Endothelial cell of umbilical vein (primary cell): ENCODE results near the gene SELENOM. TPM values are rescaled to one million over a fixed set of nuclear protein-coding genes. Genes with fewer than 3 reads are reported as not detected.
"Not testable (repeated sequence)": the region's sequence is repeated elsewhere in the genome, so short reads cannot be mapped to it uniquely, and the experiment has no call there.

ENCODE experiments used
- BruUV-seq: library from RNA; stranded (reverse); fragments of 400-500 nt; replicated peaks from 2 replicates; lab custom pipeline; 2021; lab: Mats Ljungman, UMichigan
- CTCF ChIA-PET: fragments of 300-600, 350-600 bp; sonication (Branson Sonifier 250); formaldehyde crosslinking; loops from one replicate; lab custom pipeline; 2021; ENCODE audit warnings: antibody characterized with exemption, inconsistent platforms; lab: Charles Lee
- POLR2A ChIA-PET: fragments of 300-600, 350-600 bp; sonication (Branson Sonifier 250); formaldehyde crosslinking; loops from one replicate; lab custom pipeline; 2021; ENCODE audit warnings: antibody characterized with exemption, inconsistent platforms; lab: Charles Lee
- DNase-seq: peaks from one replicate; pipeline ENCODE4 v3.0.0-alpha.2; 2011; ENCODE audit warnings: low read depth, low spot score
- FAIRE-seq: peaks from 2 replicates; lab custom pipeline; 2011; peaks lifted over from hg19 to GRCh38; lab: Jason Lieb, UNC
- H2AFZ ChIP-seq: 2 replicates; pipeline ENCODE4 v1.6.0; 2012; ENCODE audit warnings: low read depth, low read length, control low read depth, inconsistent platforms
- H3K27ac ChIP-seq: 2 replicates; pipeline ENCODE4 v1.5.1; 2011; ENCODE audit warnings: low read depth, mild to moderate bottlenecking, control low read depth, low read length, moderate library complexity; ENCODE audit not compliant: insufficient read depth
- H3K27me3 ChIP-seq, 2 experiments: 2 replicates each; pipeline versions ENCODE4 v1.6.0 to v1.6.1; 2011; ENCODE audit warnings: low read length in 2 of 2, mixed read lengths in 1 of 2; ENCODE audit not compliant: control insufficient read depth in 2 of 2, insufficient read depth in 2 of 2
- H3K36me3 ChIP-seq, 2 experiments: 2 replicates in 1 of 2; 3 replicates in 1 of 2; pipeline ENCODE4 v1.5.1; 2011; ENCODE audit warnings: low read length in 2 of 2, mild to moderate bottlenecking in 1 of 2, moderate library complexity in 1 of 2; ENCODE audit not compliant: control insufficient read depth in 2 of 2, insufficient read depth in 2 of 2; ENCODE audit errors: extremely low read depth in 1 of 2
- H3K4me1 ChIP-seq: 3 replicates; pipeline ENCODE4 v1.5.1; 2011; ENCODE audit warnings: mild to moderate bottlenecking, low read length; ENCODE audit not compliant: control insufficient read depth, insufficient read depth; ENCODE audit errors: extremely low read depth
- H3K4me2 ChIP-seq: 2 replicates; pipeline ENCODE4 v1.6.1; 2011; ENCODE audit warnings: low read length, control low read depth, mixed read lengths; ENCODE audit not compliant: insufficient read depth
- H3K4me3 ChIP-seq, 3 experiments: fragments of 200-600 bp in 1 of 3; sonication (generic), shearing (Covaris generic) in 1 of 3; replicated peaks in 1 of 3; 2 replicates each; pipeline ENCODE4 v1.5.1; 2011 to 2016; ENCODE audit warnings: control low read depth in 3 of 3, low read length in 3 of 3, mild to moderate bottlenecking in 2 of 3, inconsistent platforms in 1 of 3, low read depth in 1 of 3, moderate library complexity in 1 of 3; ENCODE audit not compliant: insufficient read depth in 1 of 3
- H3K79me2 ChIP-seq: 2 replicates; pipeline ENCODE4 v1.6.0; 2012; ENCODE audit warnings: low read length, inconsistent platforms; ENCODE audit not compliant: control insufficient read depth, insufficient read depth
- H3K9ac ChIP-seq: replicated peaks from 2 replicates; pipeline ENCODE3; 2011; ENCODE audit warnings: low read length, control low read depth; ENCODE audit not compliant: insufficient read depth; ENCODE audit errors: extremely low read depth
- H3K9me1 ChIP-seq: replicated peaks from 3 replicates; pipeline ENCODE4 v1.6.0; 2011; ENCODE audit warnings: mild to moderate bottlenecking, low read length; ENCODE audit not compliant: control insufficient read depth, insufficient read depth; ENCODE audit errors: extremely low read depth
- H3K9me3 ChIP-seq: replicated peaks from 2 replicates; pipeline ENCODE4 v1.5.1; 2012; ENCODE audit warnings: low read length, inconsistent platforms; ENCODE audit not compliant: control insufficient read depth, insufficient read depth
- H4K20me1 ChIP-seq: replicated peaks from 2 replicates; pipeline ENCODE3; 2011; ENCODE audit warnings: mild to moderate bottlenecking, low read length; ENCODE audit not compliant: control insufficient read depth, insufficient read depth; ENCODE audit errors: extremely low read depth
- MAX ChIP-seq: IDR thresholded peaks from 2 replicates; pipeline ENCODE4 v1.6.1; 2011; ENCODE audit not compliant: insufficient read depth, insufficient read length
- dilution Hi-C: fragments of 300-500 bp; cut with MboI; formaldehyde crosslinking; loops from one replicate; pipeline ENCODE4 v1.15.0; 2019; ENCODE audit warnings: low sequenced_read_pairs; ENCODE audit not compliant: extremely low pct_ligation_motif_present
- intact Hi-C: fragments of 100-400 bp; cut with micrococcal nuclease; formaldehyde crosslinking; loops from one replicate; pipeline ENCODE4 v1.10.0; 2022
- polyA plus RNA-seq, 4 experiments: library from polyadenylated mRNA; depleted of rRNA in 3 of 4; stranded (reverse) in 3 of 4; unstranded in 1 of 4; fragments of >200 nt; gene quantifications; 2 replicates each; pipeline versions ENCODE4 v1.2.1 to v1.2.3, GENCODE V29; 2011 to 2012; ENCODE audit warnings: missing spikeins in 1 of 4
- total RNA-seq: library from RNA; stranded (reverse); gene quantifications from 2 replicates; pipeline ENCODE4 v1.2.3, GENCODE V29; 2021

SELENOM gene
- total and polyA plus RNA-seq, 2 donors (not counting 3 experiments of a cell fraction or from before 2014, with no cell fraction given) = 29.6 to 87.1 TPM

DNA sequence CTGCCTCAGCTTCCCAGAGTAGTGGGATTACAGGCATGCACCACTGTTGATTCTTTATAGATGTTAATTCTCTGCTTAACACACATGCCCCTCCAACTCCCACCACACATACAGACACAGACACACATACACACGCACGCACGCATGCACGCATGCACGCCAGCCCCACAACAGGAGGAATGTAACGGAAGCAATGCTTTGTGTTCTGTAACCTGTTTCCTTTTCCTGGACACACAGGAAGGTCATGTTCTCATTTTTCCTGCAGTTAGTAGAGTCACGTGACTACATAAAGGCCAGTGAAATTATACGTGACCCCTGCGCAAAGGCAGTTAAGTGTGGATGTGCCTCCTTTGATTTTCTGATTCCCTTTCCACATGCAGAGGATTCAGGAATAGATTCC lies 34.2 kb downstream of the SELENOM start:
- H3K4me3 ChIP-seq, H3K27ac ChIP-seq, H2AFZ ChIP-seq, H4K20me1 ChIP-seq, dilution Hi-C loops, H3K79me2 ChIP-seq, intact Hi-C loops, H3K9me3 ChIP-seq, H3K36me3 ChIP-seq, BruUV-seq, H3K9me1 ChIP-seq, H3K4me2 ChIP-seq, H3K4me1 ChIP-seq, H3K9ac ChIP-seq, H3K27me3 ChIP-seq: not testable (repeated sequence)
- CTCF ChIA-PET = interaction anchor here (0.8 to 1.6 kb wide), 2 partner anchors 18 to 37 kb away, joined by 3 read pairs; no protein-coding TSS in a partner anchor
- FAIRE-seq (peak; percentile 78), DNase-seq (peak; percentile 43)
- POLR2A ChIA-PET = interaction anchor here (1.1 kb wide), 1 partner anchor 8 kb away, joined by 7 read pairs; the partner anchor contains the start of gene SMTN
- peak; percentile 10 for TF ChIP-seq MAX

- DNase-seq, H3K4me2 ChIP-seq, FAIRE-seq, dilution Hi-C loops, H2AFZ ChIP-seq, H3K36me3 ChIP-seq, H3K27me3 ChIP-seq, BruUV-seq, POLR2A ChIA-PET, H3K79me2 ChIP-seq, H3K27ac ChIP-seq, H3K9me3 ChIP-seq, H3K9me1 ChIP-seq, H4K20me1 ChIP-seq, intact Hi-C loops, H3K4me3 ChIP-seq, H3K9ac ChIP-seq, H3K4me1 ChIP-seq: not testable (repeated sequence)
- CTCF ChIA-PET = interaction anchor here (0.6 kb wide), 1 partner anchor 12 kb away, joined by 3 read pairs; no protein-coding TSS in a partner anchor
Observed at GRCh38 chr22:31069691-31070314, 37.6 kb downstream of the SELENOM start.
